Stimulated activated CD4-positive, alpha-beta T cell treated with anti-CD3 and anti-CD28 coated beads, Interleukin-4, amount 100 ng/mL, for 1 hour (primary cell): ENCODE measurements around the gene CDH13.

Experiments
- DNase-seq: peaks from one replicate; pipeline ENCODE4 v3.0.0-alpha.2; 2020

Gene CDH13

GRCh38 chr16:83136924-83137323 lies 510.2 kb downstream of the CDH13 start:
- DNase-seq = no peak

GRCh38 chr16:83137326-83137781 lies 510.6 kb downstream of the CDH13 start:
- DNase-seq = no peak

- DNase-seq = no peak
Observed at GRCh38 chr16:83137894-83138293, 511.1 kb downstream of the CDH13 start.

- no peak for DNase-seq
Observed at GRCh38 chr16:83138512-83138911, 511.7 kb downstream of the CDH13 start.

- DNase-seq = no peak
Observed at GRCh38 chr16:83138976-83139690, 512.4 kb downstream of the CDH13 start.

GRCh38 chr16:83143788-83144187 lies 517.0 kb downstream of the CDH13 start:
- DNase-seq = no peak

- no peak for DNase-seq
Observed at GRCh38 chr16:83145297-83145696, 518.5 kb downstream of the CDH13 start.

GRCh38 chr16:83147244-83147643 lies 520.5 kb downstream of the CDH13 start:
- no peak for DNase-seq

- no peak for DNase-seq
Observed at GRCh38 chr16:83158320-83158957, 531.7 kb downstream of the CDH13 start.

GRCh38 chr16:83159049-83159448 lies 532.3 kb downstream of the CDH13 start:
- DNase-seq = no peak

GRCh38 chr16:83160287-83161020 lies 533.7 kb downstream of the CDH13 start:
- DNase-seq = no peak

- DNase-seq = no peak
Observed at GRCh38 chr16:83162791-83163190, 536.0 kb downstream of the CDH13 start.

- DNase-seq = no peak
Observed at GRCh38 chr16:83164816-83165215, 538.0 kb downstream of the CDH13 start.

GRCh38 chr16:83171396-83171795 lies 544.6 kb downstream of the CDH13 start:
- no peak for DNase-seq

GRCh38 chr16:83174671-83175070 lies 547.9 kb downstream of the CDH13 start:
- DNase-seq = no peak

GRCh38 chr16:83176802-83177201 lies 550.0 kb downstream of the CDH13 start:
- DNase-seq = no peak

GRCh38 chr16:83185902-83186301 lies 559.1 kb downstream of the CDH13 start:
- no peak for DNase-seq

GRCh38 chr16:83187405-83187804 lies 560.6 kb downstream of the CDH13 start:
- no peak for DNase-seq

GRCh38 chr16:83196796-83197195 lies 570.0 kb downstream of the CDH13 start:
- DNase-seq = no peak

- no peak for DNase-seq
Observed at GRCh38 chr16:83197450-83197849, 570.7 kb downstream of the CDH13 start.

- no peak for DNase-seq
Observed at GRCh38 chr16:83198977-83199376, 572.2 kb downstream of the CDH13 start.

- DNase-seq = no peak
Observed at GRCh38 chr16:83200005-83200779, 573.4 kb downstream of the CDH13 start.

- DNase-seq = no peak
Observed at GRCh38 chr16:83201748-83202147, 575.0 kb downstream of the CDH13 start.
